K562 (cell line): ENCODE measurements around the gene SBK3. TPM values are rescaled to one million over a fixed set of nuclear protein-coding genes. Genes with fewer than 3 reads are reported as not detected.
A peak's percentile ranks its signal among the peaks of the same experiment; 100 is the strongest.

Experiments used
- ATF7 ChIP-seq: fragments of 450-650 bp; IDR thresholded peaks from 2 replicates; pipeline ENCODE4 v1.7.1; 2014; ENCODE audit warnings: mild to moderate bottlenecking, moderate library complexity
- BCLAF1 ChIP-seq, 2 experiments: fragments of 450-650 bp in 1 of 2; IDR thresholded peaks; 2 replicates each; pipeline ENCODE4 v1.6.1; 2011 to 2017; ENCODE audit warnings: low read depth in 2 of 2, antibody characterized with exemption in 1 of 2, borderline replicate concordance in 1 of 2, low read length in 1 of 2, mild to moderate bottlenecking in 1 of 2, mixed read lengths in 1 of 2; ENCODE audit not compliant: control insufficient read depth in 1 of 2
- CBX5 ChIP-seq: IDR thresholded peaks from 2 replicates; pipeline ENCODE4 v1.6.1; 2014; ENCODE audit warnings: low read depth, borderline replicate concordance
- CHD4 ChIP-seq: fragments of 200-600 bp; sonication (generic); IDR thresholded peaks from 3 replicates; pipeline ENCODE4 v1.6.1; 2012; ENCODE audit warnings: low read depth, mild to moderate bottlenecking, mixed read lengths, low read length, inconsistent platforms; ENCODE audit not compliant: insufficient read depth, insufficient replicate concordance, poor library complexity, severe bottlenecking
- CREM ChIP-seq: IDR thresholded peaks from 2 replicates; pipeline ENCODE4 v1.6.1; 2014; ENCODE audit warnings: antibody characterized with exemption, low read depth
- DIDO1 ChIP-seq: fragments of 450-650 bp; IDR thresholded peaks from 2 replicates; pipeline ENCODE4 v1.6.1; 2016; ENCODE audit warnings: low read depth, missing biosample characterization, missing genetic modification characterization
- E2F4 ChIP-seq: sonication (generic); formaldehyde crosslinking; IDR thresholded peaks from 2 replicates; pipeline ENCODE4 v1.8.0; 2022; ENCODE audit warnings: mild to moderate bottlenecking, low read depth, missing genetic modification reagents
- EGR1 ChIP-seq: fragments of 450-650 bp; conservative IDR thresholded peaks from 2 replicates; pipeline ENCODE4 v1.6.1; 2017; ENCODE audit warnings: mild to moderate bottlenecking
- EHMT2 ChIP-seq: fragments of 450-650 bp; IDR thresholded peaks from 2 replicates; pipeline ENCODE4 v1.6.1; 2018; ENCODE audit warnings: antibody characterized with exemption
- GABPA ChIP-seq: fragments of 200-800 bp; sonication (Bioruptor generic); conservative IDR thresholded peaks from 2 replicates; pipeline ENCODE4 v1.6.1; 2016; ENCODE audit warnings: low read depth, missing genetic modification characterization, missing compliant biosample characterization
- GTF2E2 ChIP-seq: fragments of 200-800 bp; sonication (Bioruptor generic); IDR thresholded peaks from 2 replicates; pipeline ENCODE4 v1.6.1; 2016; ENCODE audit warnings: missing genetic modification characterization, missing compliant biosample characterization
- HINFP ChIP-seq: fragments of 450-650 bp; conservative IDR thresholded peaks from 2 replicates; pipeline ENCODE4 v1.6.1; 2016; ENCODE audit warnings: missing genetic modification characterization, low read depth, mild to moderate bottlenecking, control low read depth, missing compliant biosample characterization
- LCOR ChIP-seq: sonication (generic); formaldehyde crosslinking; IDR thresholded peaks from 2 replicates; pipeline ENCODE4 v1.8.0; 2022; ENCODE audit warnings: mild to moderate bottlenecking, missing genetic modification reagents
- POLR3G ChIP-seq: IDR thresholded peaks from 2 replicates; pipeline ENCODE4 v1.6.1; 2011; ENCODE audit not compliant: insufficient read length, insufficient replicate concordance; ENCODE audit errors: extremely low read depth
- RBBP5 ChIP-seq: fragments of 200-600 bp; sonication (generic); IDR thresholded peaks from 2 replicates; pipeline ENCODE4 v1.6.1; 2012; ENCODE audit warnings: borderline replicate concordance, mild to moderate bottlenecking, low read length, control low read depth, inconsistent platforms; ENCODE audit not compliant: insufficient read depth, poor library complexity, severe bottlenecking
- SIN3A ChIP-seq, 2 experiments: fragments of 150-350 bp in 1 of 2; IDR thresholded peaks; 2 replicates each; pipeline ENCODE4 v1.6.1; 2011 to 2016; ENCODE audit warnings: borderline replicate concordance in 2 of 2, low read depth in 2 of 2, low read length in 2 of 2, mild to moderate bottlenecking in 2 of 2, moderate library complexity in 2 of 2; ENCODE audit not compliant: control insufficient read depth in 1 of 2
- SMARCA4 ChIP-seq: fragments of 450-650 bp; IDR thresholded peaks from 2 replicates; pipeline ENCODE4 v1.6.1; 2016
- SP1 ChIP-seq: sonication (generic); formaldehyde crosslinking; IDR thresholded peaks from 2 replicates; pipeline ENCODE4 v1.8.1; 2022; ENCODE audit warnings: mild to moderate bottlenecking, missing genetic modification reagents
- SUPT5H ChIP-seq: fragments of 450-650 bp; IDR thresholded peaks from 2 replicates; pipeline ENCODE4 v1.6.1; 2016
- XRCC3 ChIP-seq: fragments of 450-650 bp; IDR thresholded peaks from 2 replicates; pipeline ENCODE4 v1.6.1; 2017; ENCODE audit warnings: mild to moderate bottlenecking, moderate library complexity
- ZEB2 ChIP-seq: fragments of 450-650 bp; IDR thresholded peaks from 2 replicates; pipeline ENCODE4 v1.6.1; 2016
- ZKSCAN1 ChIP-seq: fragments of 150-350 bp; IDR thresholded peaks from 2 replicates; pipeline ENCODE4 v1.6.1; 2016; ENCODE audit warnings: low read depth, low read length
- ZNF24 ChIP-seq: fragments of 450-650 bp; IDR thresholded peaks from 2 replicates; pipeline ENCODE4 v1.6.1; 2016
- polyA plus RNA-seq, 8 experiments: library from polyadenylated mRNA; depleted of rRNA in 4 of 8; stranded (reverse) in 5 of 8; unstranded in 3 of 8; fragments of >200 nt; fragmentation: Nextera tagmentation in 2 of 8; fragmentation: Illumina TruSeq in 1 of 8; extraction: Ambion mirVana in 2 of 8; extraction: Trizol in 1 of 8; gene quantifications; 2 replicates each; pipeline versions ENCODE4 v1.2.1 to v1.2.3, GENCODE V29; 2011 to 2014; ENCODE audit warnings: inconsistent platforms in 1 of 8, missing spikeins in 1 of 8
- total RNA-seq, 7 experiments: library from RNA; depleted of rRNA in 6 of 7; stranded (reverse); fragments of >200 nt in 6 of 7; fragmentation: Illumina TruSeq in 2 of 7; extraction: Trizol in 2 of 7; gene quantifications; 2 replicates each; pipeline versions ENCODE4 v1.2.1 to v1.2.3, GENCODE V29; 2011 to 2021; ENCODE audit warnings: low replicate concordance in 1 of 7

Gene SBK3
- total and polyA plus RNA-seq, 9 of the 15 experiments (the other 6 are each of a cell fraction or from before 2014, with no cell fraction given): 0.11 to 0.43 (median 0.13) TPM; not detected in 6

- peak in 1 of 2 experiments; percentile 68; a peak in 1 of 4 replicates for TF ChIP-seq SIN3A (IDR thresholded peaks at IDR 0.05; ENCODE audit: borderline replicate concordance in 2 of 2, control insufficient read depth in 1 of 2, low read depth in 2 of 2, low read length in 2 of 2)
- TF ChIP-seq E2F4 (CRISPR knock-in tag): no peak
- peak; percentile 97 for TF ChIP-seq GABPA (tag)
- TF ChIP-seq SMARCA4: no peak
- TF ChIP-seq HINFP (tag): no peak
- TF ChIP-seq CREM: peak; percentile 72
- peak; percentile 77 for TF ChIP-seq ZEB2
- no peak for TF ChIP-seq XRCC3
- TF ChIP-seq LCOR: no peak
- TF ChIP-seq SP1 (CRISPR knock-in tag): peak; percentile 8; the same call in 1 of the 2 replicates
- TF ChIP-seq EHMT2: peak; percentile 7; the same call in 1 of the 2 replicates
- TF ChIP-seq GTF2E2 (tag): peak; percentile 52; the same call in 1 of the 2 replicates
- no peak for TF ChIP-seq POLR3G
- peak; percentile 55; the same call in 1 of the 2 replicates for TF ChIP-seq DIDO1
- TF ChIP-seq BCLAF1 (IDR thresholded peaks at IDR 0.05; ENCODE audit: borderline replicate concordance in 1 of 2, control insufficient read depth in 1 of 2, low read depth in 2 of 2, low read length in 1 of 2): peak in 1 of 2 experiments; percentile 92; a peak in 2 of 4 replicates
- TF ChIP-seq SUPT5H: peak; percentile 18; the same call in 1 of the 2 replicates
- peak; percentile 76 for TF ChIP-seq ZNF24
- TF ChIP-seq CBX5: peak; percentile 28; the same call in 1 of the 2 replicates
- no peak for TF ChIP-seq CHD4
- TF ChIP-seq ZKSCAN1: peak; percentile 83; the same call in 1 of the 2 replicates
- 0 out of 2 replicates have a peak, but pooled peaks have one; percentile 17 for TF ChIP-seq ATF7
- no peak for TF ChIP-seq EGR1
- peak; percentile 62 for TF ChIP-seq RBBP5
Observed at GRCh38 chr19:55580628-55581144, 35.3 kb upstream of the SBK3 start, which contains the start of gene ZNF579 (continued).
